Large intestine (tissue), 3 donors: ENCODE measurements around the gene PAXX. TPM values are rescaled to one million over a fixed set of nuclear protein-coding genes. Genes with fewer than 3 reads are reported as not detected.
"Not testable (repeated sequence)": the region's sequence is repeated elsewhere in the genome, so short reads cannot be mapped to it uniquely, and the experiment has no call there.

Experiments
- DNase-seq, 2 donors: peaks; one replicate each; pipeline versions ENCODE4 v3.0.0 to v3.0.0-alpha.2; 2013
- H3K27ac ChIP-seq: one replicate; pipeline ENCODE4 v1.5.1; 2013; ENCODE audit warnings: low read length
- H3K27me3 ChIP-seq: 2 replicates; pipeline ENCODE4 v1.6.1; 2013; ENCODE audit warnings: low read length; ENCODE audit not compliant: control insufficient read depth, insufficient read depth
- H3K36me3 ChIP-seq: 2 replicates; pipeline ENCODE4 v1.6.1; 2013; ENCODE audit warnings: low read length; ENCODE audit not compliant: control insufficient read depth, insufficient read depth
- H3K4me1 ChIP-seq: one replicate; pipeline ENCODE4 v1.6.1; 2013; ENCODE audit warnings: low read length; ENCODE audit not compliant: control insufficient read depth, insufficient read depth
- H3K4me3 ChIP-seq: one replicate; pipeline ENCODE4 v1.5.1; 2013; ENCODE audit warnings: low read length
- H3K9me3 ChIP-seq: one replicate; pipeline ENCODE4 v1.6.1; 2013; ENCODE audit warnings: mild to moderate bottlenecking, low read depth, low read length, moderate library complexity; ENCODE audit not compliant: control insufficient read depth
- WGBS: methylation state at CpG from one replicate; pipeline ENCODE4 v1.1.5; 2013; ENCODE audit warnings: low lambda C conversion rate; ENCODE audit not compliant: insufficient coverage; 5-methylcytosine and 5-hydroxymethylcytosine counted together
- polyA plus RNA-seq: library from polyadenylated mRNA; unstranded; fragments of 120-200 nt; gene quantifications from one replicate; pipeline ENCODE4 v1.2.1, GENCODE V29; 2013

Gene PAXX
- polyA plus RNA-seq, 1 donor: 38.9 TPM

- DNase-seq: no peak
- Histone ChIP-seq H3K4me1 (peaks cover 36% of the 10 kb centered on the region), H3K27ac (no peak overlapping the region), H3K27me3 (peaks cover 44% of the 10 kb centered on the region), H3K9me3 (peaks cover 13% of the 10 kb centered on the region), H3K36me3 (peaks cover 6% of the 10 kb centered on the region), H3K4me3 (no peak overlapping the region)
- WGBS: no CpG with 5 or more reads among the region's 12 CpGs
These were observed 3.6 kb downstream of the PAXX start for GRCh38 chr9:136995772-136996311.

DNA sequence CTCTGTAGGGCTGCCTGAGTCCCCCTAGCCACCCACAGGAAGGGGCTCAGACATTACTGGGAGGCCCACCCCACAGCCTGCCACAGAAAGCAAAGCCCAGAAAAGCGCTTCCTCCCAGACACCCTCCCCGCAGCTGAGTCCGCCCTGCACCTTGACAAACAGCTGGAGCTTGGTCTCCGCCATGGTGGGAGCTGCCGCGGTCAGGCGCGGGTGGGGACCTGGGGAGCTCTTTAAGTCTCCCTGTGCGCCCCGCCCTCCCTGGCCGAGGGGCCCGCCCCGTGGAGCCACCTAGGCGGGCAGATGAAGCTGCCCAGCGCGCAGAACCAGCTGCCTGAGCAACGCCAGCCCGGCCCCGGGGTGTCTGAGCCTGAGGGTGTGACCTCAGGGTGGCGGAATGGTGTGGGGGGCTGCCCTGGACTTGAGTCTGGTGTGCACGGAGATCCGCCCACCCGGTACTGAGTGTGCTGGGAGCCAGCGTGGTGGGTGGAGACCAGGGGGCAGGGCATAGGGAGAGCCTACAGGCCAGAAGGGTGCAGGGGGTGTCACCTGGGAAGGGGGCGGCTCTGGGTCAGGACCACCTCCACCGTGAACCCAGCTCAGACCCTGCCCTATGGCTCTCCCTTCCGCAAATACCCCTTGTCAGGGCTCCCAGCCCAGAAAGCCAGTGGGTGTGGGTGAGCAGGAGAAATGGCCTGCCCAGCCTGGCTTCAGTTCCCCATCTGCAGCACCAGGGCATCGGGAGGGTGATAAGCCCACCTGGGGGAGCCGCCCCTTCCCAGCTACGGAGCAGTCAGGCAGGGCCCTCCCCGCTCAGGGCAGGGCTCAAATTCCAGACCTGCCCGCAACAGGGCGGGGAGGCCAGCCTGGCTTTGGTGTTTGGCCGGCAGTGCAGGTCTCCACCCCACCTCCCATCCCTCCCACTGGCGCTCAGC lies 4.4 kb downstream of the PAXX start, which contains the start of gene CLIC3:
TSS of gene CLIC3 (minus strand) at position 208 of the 932 bp plus-strand sequence. CDS start at position 183, 25 bp downstream.
- H3K4me1 ChIP-seq: peaks cover 36% of the 10 kb centered on the region
- peaks cover 13% of the 10 kb centered on the region for H3K9me3 ChIP-seq
- H3K27me3 ChIP-seq: peaks cover 44% of the 10 kb centered on the region
- DNase-seq: peak in 1 of 2 donors; percentile 50
- H3K4me3 ChIP-seq: peak within 1 kb of the TSS; percentile 7
- no peak within 1 kb of the TSS for H3K27ac ChIP-seq
- no CpG with 5 or more reads among the region's 35 CpGs for WGBS
- peaks cover 6% of the 10 kb centered on the region for H3K36me3 ChIP-seq

DNA sequence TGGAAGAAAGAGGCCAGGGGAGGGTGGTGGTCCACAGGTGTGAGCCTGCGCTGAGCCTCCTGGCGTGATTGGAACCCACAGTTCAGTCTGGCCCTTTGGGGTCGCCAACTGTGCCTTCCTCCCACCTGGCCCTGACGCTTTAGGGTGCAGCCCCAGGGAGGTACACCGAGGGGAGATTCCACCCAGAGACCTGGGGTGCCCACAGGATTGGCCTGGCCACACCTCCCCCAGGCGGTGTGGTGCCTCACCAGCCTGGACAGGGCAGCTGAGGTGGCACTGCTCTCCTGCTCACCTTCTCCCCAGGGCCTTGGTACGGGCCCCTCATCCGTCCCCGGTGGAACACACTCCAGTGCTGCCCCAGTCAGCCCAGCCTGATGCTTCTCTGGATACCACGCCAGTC lies 5.1 kb downstream of the PAXX start:
- DNase-seq: no peak
- Histone ChIP-seq H3K9me3 (peaks cover 13% of the 10 kb centered on the region), H3K27ac (no peak overlapping the region), H3K4me3 (no peak overlapping the region), H3K36me3 (peaks cover 6% of the 10 kb centered on the region), H3K27me3 (peaks cover 44% of the 10 kb centered on the region), H3K4me1 (peaks cover 36% of the 10 kb centered on the region)
- no CpG with 5 or more reads among the region's 10 CpGs for WGBS

GRCh38 chr9:136997830-136998234 lies 5.6 kb downstream of the PAXX start:
- Histone ChIP-seq H3K27me3 (peaks cover 44% of the 10 kb centered on the region), H3K4me3 (no peak overlapping the region), H3K9me3 (peaks cover 12% of the 10 kb centered on the region), H3K27ac (no peak overlapping the region), H3K4me1 (peaks cover 32% of the 10 kb centered on the region), H3K36me3 (peaks cover 6% of the 10 kb centered on the region)
- 80% methylated on average over 2 of the region's 18 CpGs for whole genome bisulfite sequencing
- DNase-seq: no peak

GRCh38 chr9:137000177-137000930 lies 8.1 kb downstream of the PAXX start:
- Histone ChIP-seq H3K4me1 (peaks cover 16% of the 10 kb centered on the region), H3K27ac (no peak overlapping the region)
- no peak for DNase-seq

DNA sequence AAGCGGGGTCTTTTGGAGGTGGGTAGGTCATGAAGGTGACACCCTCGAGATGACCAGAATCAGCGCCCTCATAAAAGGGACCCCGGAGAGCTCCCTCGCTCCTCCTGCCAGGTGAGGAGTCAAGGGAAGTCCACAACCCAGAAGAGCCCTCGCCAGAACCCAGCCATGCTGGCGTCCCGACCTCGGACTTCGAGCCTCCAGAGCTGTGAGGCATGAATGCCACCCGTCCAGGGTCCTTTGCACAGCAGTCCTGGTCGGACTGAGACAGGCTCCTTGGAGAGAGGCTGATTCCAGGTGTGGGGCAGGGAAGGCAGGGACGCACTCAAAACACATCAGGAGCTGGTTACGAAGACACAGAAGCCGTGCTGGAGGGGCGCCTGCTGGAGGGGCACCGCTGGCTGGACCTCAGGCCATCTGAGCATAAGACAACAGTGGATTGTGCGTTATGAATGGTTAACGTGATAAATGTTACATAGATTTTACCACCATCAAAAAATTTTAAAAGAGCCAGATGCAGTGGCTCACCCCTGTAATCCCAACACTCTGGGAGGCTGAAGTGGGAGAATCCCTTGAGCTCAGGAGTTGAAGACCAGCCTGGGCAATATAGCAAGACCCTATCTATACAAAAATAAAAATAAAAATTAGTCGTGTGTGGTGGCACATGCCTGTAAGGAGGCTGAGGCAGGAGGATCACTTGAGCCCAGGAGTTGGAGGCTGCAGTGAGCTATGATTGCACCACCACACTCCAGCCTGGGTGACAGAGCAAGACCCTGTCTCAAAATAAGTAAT lies 9.8 kb downstream of the PAXX start:
- 100% methylated on average over 1 of the region's 20 CpGs for WGBS
- DNase-seq: no peak
- peaks cover 17% of the 10 kb centered on the region for H3K9me3 ChIP-seq
- H3K27me3 ChIP-seq: peaks cover 8% of the 10 kb centered on the region
- peaks cover 5% of the 10 kb centered on the region for H3K4me1 ChIP-seq
- H3K36me3 ChIP-seq: no peaks in the 10 kb centered on the region
- H3K27ac ChIP-seq: no peak overlapping the region
- no peak overlapping the region for H3K4me3 ChIP-seq

More at GRCh38 chr9:137000177-137000930, 8.1 kb downstream of the PAXX start:
- H3K27me3 ChIP-seq: peaks cover 25% of the 10 kb centered on the region
- H3K4me3 ChIP-seq: no peak overlapping the region
- no peaks in the 10 kb centered on the region for H3K36me3 ChIP-seq
- peaks cover 6% of the 10 kb centered on the region for H3K9me3 ChIP-seq
- no CpG with 5 or more reads among the region's 10 CpGs for WGBS

DNA sequence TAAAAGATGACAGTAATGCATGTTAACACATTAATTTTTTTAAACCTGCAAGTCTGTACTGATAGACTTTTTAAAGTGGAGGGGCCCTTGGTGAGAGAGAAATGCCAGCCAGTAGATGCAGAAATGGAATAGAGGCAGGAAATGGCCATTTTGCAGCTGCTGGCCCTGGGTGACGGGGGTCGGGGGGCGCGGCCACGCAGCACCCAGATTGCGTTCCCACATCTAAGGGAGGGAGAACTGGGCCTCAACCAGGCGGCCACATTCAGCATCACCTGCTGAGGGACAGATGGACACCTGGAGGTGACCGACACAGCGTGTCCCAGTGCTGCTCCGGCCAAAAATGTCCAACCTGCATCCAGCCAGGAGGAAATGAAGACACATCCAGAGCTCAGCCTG lies 10.4 kb downstream of the PAXX start:
- no peak for DNase-seq
- peaks cover 2% of the 10 kb centered on the region for H3K27me3 ChIP-seq
- H3K9me3 ChIP-seq: peaks cover 20% of the 10 kb centered on the region
- no peak overlapping the region for H3K27ac ChIP-seq
- WGBS: no CpG with 5 or more reads among the region's 10 CpGs
- no peaks in the 10 kb centered on the region for H3K36me3 ChIP-seq
- H3K4me1 ChIP-seq: no peaks in the 10 kb centered on the region
- no peak overlapping the region for H3K4me3 ChIP-seq

GRCh38 chr9:137004285-137004684 lies 12.1 kb downstream of the PAXX start:
- no CpG with 5 or more reads among the region's 17 CpGs for WGBS
- H3K36me3 ChIP-seq, H3K27me3 ChIP-seq, DNase-seq, H3K27ac ChIP-seq, H3K4me3 ChIP-seq, H3K4me1 ChIP-seq: not testable (repeated sequence)
- peaks cover 20% of the 10 kb centered on the region for H3K9me3 ChIP-seq

- Histone ChIP-seq H3K27me3 (no peaks in the 10 kb centered on the region), H3K9me3 (peaks cover 29% of the 10 kb centered on the region), H3K36me3 (no peaks in the 10 kb centered on the region), H3K4me1 (no peaks in the 10 kb centered on the region), H3K27ac (no peak overlapping the region), H3K4me3 (no peak overlapping the region)
- WGBS: no CpG with 5 or more reads among the region's 24 CpGs
- no peak for DNase-seq
These were observed 14.1 kb downstream of the PAXX start for GRCh38 chr9:137006116-137007003.
